ENCODE measurements around the gene ZFAND3. TPM values are rescaled to one million over a fixed set of nuclear protein-coding genes. Genes with fewer than 3 reads are reported as not detected.

The ZFAND3 gene
- total and polyA plus RNA-seq, 2 donors (not counting 1 experiment from before 2014, with no cell fraction given) = 13.5 to 58.3 TPM

DNA sequence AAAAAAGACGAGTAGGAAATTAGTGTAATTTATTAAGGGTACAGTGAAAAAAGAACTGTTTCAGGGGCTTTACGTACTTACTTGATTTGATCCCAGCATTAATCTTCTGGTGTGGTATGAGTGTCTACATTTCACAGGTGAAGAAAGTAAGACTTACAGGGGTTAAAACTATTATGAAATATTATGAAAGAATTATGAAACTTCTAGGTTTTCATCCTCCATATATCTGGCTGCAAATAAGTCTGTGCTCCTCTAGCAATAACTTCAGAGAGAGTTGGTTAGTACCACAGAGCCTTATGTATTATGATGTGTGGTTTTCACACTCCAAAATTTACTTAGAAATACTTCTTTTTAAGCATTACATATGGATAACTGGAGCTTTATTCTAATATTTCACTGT is 41.9 kb downstream of the ZFAND3 start:
- peaks cover 39% of the 10 kb centered on the region for H4K20me1 ChIP-seq (ENCODE audit: control insufficient read depth, insufficient read depth, low read length, poor library complexity, severe bottlenecking)
- Mint-ChIP-seq H3K27ac (no peak overlapping the region), H3K27me3 (no peaks in the 10 kb centered on the region), H3K4me1 (peaks cover 55% of the 10 kb centered on the region), H3K9me3 (ENCODE audit: insufficient read depth) (no peaks in the 10 kb centered on the region), H3K4me3 (no peak overlapping the region)
- TF ChIP-seq EZH2 (IDR thresholded peaks at IDR 0.05; ENCODE audit: borderline replicate concordance, insufficient read depth, low read depth, low read length, poor library complexity, severe bottlenecking) = no peak
- TF ChIP-seq, protein P1, sequence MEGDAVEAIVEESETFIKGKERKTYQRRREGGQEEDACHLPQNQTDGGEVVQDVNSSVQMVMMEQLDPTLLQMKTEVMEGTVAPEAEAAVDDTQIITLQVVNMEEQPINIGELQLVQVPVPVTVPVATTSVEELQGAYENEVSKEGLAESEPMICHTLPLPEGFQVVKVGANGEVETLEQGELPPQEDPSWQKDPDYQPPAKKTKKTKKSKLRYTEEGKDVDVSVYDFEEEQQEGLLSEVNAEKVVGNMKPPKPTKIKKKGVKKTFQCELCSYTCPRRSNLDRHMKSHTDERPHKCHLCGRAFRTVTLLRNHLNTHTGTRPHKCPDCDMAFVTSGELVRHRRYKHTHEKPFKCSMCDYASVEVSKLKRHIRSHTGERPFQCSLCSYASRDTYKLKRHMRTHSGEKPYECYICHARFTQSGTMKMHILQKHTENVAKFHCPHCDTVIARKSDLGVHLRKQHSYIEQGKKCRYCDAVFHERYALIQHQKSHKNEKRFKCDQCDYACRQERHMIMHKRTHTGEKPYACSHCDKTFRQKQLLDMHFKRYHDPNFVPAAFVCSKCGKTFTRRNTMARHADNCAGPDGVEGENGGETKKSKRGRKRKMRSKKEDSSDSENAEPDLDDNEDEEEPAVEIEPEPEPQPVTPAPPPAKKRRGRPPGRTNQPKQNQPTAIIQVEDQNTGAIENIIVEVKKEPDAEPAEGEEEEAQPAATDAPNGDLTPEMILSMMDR (IDR thresholded peaks at IDR 0.05) = no peak
- ChIA-PET CTCF (interaction anchor here (0.8 to 1.5 kb wide), 5 partner anchors 17 to 709 kb away, joined by 3 to 4 read pairs (median 3); no protein-coding TSS in a partner anchor), POLR2A (no interaction called here)
- no CpG with 5 or more reads among the region's 2 CpGs for WGBS (ENCODE audit: insufficient coverage)
- H3K27me3 ChIP-seq (replicated peaks in 1 of 4; ENCODE audit: control extremely low read depth in 1 of 4, control insufficient read depth in 3 of 4, insufficient read depth in 4 of 4, low read length in 3 of 4) = no peaks in the 10 kb centered on the region
- H3K79me2 ChIP-seq (ENCODE audit: control insufficient read depth, insufficient read depth, low read length) = peaks cover 90% of the 10 kb centered on the region
- intact Hi-C loops (cut with micrococcal nuclease) = loop anchor here (2.0 kb wide), 1 partner anchor 163 kb away; no protein-coding TSS in a partner anchor
- H3K4me2 ChIP-seq (replicated peaks; ENCODE audit: low read depth, low read length, poor library complexity, severe bottlenecking) = no peak overlapping the region
- peaks cover 6 to 17% of the 10 kb centered on the region in 2 donors for H3K4me1 ChIP-seq (ENCODE audit: control insufficient read depth in 2 of 2, insufficient read depth in 2 of 2, low read length in 2 of 2)
- no peak for DNase-seq
- no peak overlapping the region for H2AFZ ChIP-seq (ENCODE audit: insufficient read depth, low read depth, low read length, poor library complexity, severe bottlenecking)
- H3K9me3 ChIP-seq (ENCODE audit: control extremely low read depth in 1 of 3, control insufficient read depth in 2 of 3, insufficient read depth in 1 of 3, low read length in 2 of 3) = no peaks in the 10 kb centered on the region
- no peak for ATAC-seq (ENCODE audit: low read depth)
- no peak overlapping the region for H3K9ac ChIP-seq (ENCODE audit: low read length)
- H3K27ac ChIP-seq (ENCODE audit: low read length in 2 of 2) = no peak overlapping the region
- no peaks in the 10 kb centered on the region for H3K36me3 ChIP-seq (replicated peaks in 1 of 2; ENCODE audit: control extremely low read depth in 1 of 2, control insufficient read depth in 1 of 2, extremely low read depth in 1 of 2, insufficient read depth in 2 of 2, low read length in 1 of 2)
- H3K4me3 ChIP-seq (ENCODE audit: control extremely low read depth in 1 of 5, extremely low read depth in 1 of 5, insufficient read depth in 1 of 5, low read depth in 2 of 5, low read length in 4 of 5) = no peak overlapping the region

DNA sequence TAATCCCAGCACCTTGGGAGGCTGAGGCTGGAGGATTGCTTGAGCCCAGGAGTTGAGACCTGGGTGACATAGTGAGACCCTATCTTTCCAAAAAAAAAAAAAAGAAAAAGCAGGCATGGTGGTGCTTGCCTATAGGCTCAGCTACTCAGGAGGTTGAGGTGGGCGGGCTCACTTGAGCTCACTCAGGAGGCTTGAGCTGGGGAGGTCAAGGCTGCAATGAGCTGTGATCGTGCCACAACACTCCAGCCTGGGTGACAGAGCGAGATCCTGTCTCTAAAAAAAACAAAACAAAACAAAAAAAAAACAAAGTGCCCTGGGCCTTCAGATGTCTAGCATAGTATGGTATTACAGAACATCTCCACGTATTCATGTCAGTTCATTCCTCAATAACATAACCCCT is 42.9 kb downstream of the ZFAND3 start:
- WGBS (ENCODE audit: insufficient coverage) = no CpG with 5 or more reads among the region's 4 CpGs
- Histone ChIP-seq H3K9ac (ENCODE audit: low read length) (no peak overlapping the region), H3K9me3 (ENCODE audit: control extremely low read depth in 1 of 3, control insufficient read depth in 2 of 3, insufficient read depth in 1 of 3, low read length in 2 of 3) (no peaks in the 10 kb centered on the region), H2AFZ (ENCODE audit: insufficient read depth, low read depth, low read length, poor library complexity, severe bottlenecking) (no peak overlapping the region), H3K27ac (ENCODE audit: low read length in 2 of 2) (no peak overlapping the region), H3K27me3 (replicated peaks in 1 of 4; ENCODE audit: control extremely low read depth in 1 of 4, control insufficient read depth in 3 of 4, insufficient read depth in 4 of 4, low read length in 3 of 4) (no peaks in the 10 kb centered on the region), H4K20me1 (ENCODE audit: control insufficient read depth, insufficient read depth, low read length, poor library complexity, severe bottlenecking) (peaks cover 38% of the 10 kb centered on the region), H3K79me2 (ENCODE audit: control insufficient read depth, insufficient read depth, low read length) (peaks cover 94% of the 10 kb centered on the region), H3K4me3 (ENCODE audit: control extremely low read depth in 1 of 5, extremely low read depth in 1 of 5, insufficient read depth in 1 of 5, low read depth in 2 of 5, low read length in 4 of 5) (no peak overlapping the region), H3K36me3 (replicated peaks in 1 of 2; ENCODE audit: control extremely low read depth in 1 of 2, control insufficient read depth in 1 of 2, extremely low read depth in 1 of 2, insufficient read depth in 2 of 2, low read length in 1 of 2) (no peaks in the 10 kb centered on the region), H3K4me1 (ENCODE audit: control insufficient read depth in 2 of 2, insufficient read depth in 2 of 2, low read length in 2 of 2) (peaks cover 15 to 27% of the 10 kb centered on the region in 2 donors), H3K4me2 (replicated peaks; ENCODE audit: low read depth, low read length, poor library complexity, severe bottlenecking) (no peak overlapping the region)
- intact Hi-C loops (cut with micrococcal nuclease) = no loop called here
- ChIA-PET POLR2A (no interaction called here), CTCF (interaction anchor here (0.9 kb wide), 1 partner anchor 72 kb away, joined by 4 read pairs; no protein-coding TSS in a partner anchor)
- no peaks in the 10 kb centered on the region for H3K27me3 Mint-ChIP-seq
- no peak overlapping the region for H3K4me3 Mint-ChIP-seq
- DNase-seq (no peak), ATAC-seq (ENCODE audit: low read depth) (no peak)
- H3K4me1 Mint-ChIP-seq = peaks cover 63% of the 10 kb centered on the region
- TF ChIP-seq, protein P1 (IDR thresholded peaks at IDR 0.05) = no peak
- TF ChIP-seq EZH2 (IDR thresholded peaks at IDR 0.05; ENCODE audit: borderline replicate concordance, insufficient read depth, low read depth, low read length, poor library complexity, severe bottlenecking) = no peak
- H3K27ac Mint-ChIP-seq = no peak overlapping the region
- H3K9me3 Mint-ChIP-seq (ENCODE audit: insufficient read depth) = no peaks in the 10 kb centered on the region
